T-helper 2 cell treated with Interferon-gamma antibody and Interleukin-4, amounts not matched to agents 5 μg/mL and 100 μg/mL, for 36 hours (primary cell): ENCODE results near the gene HDAC3.
A peak's percentile ranks its signal among the peaks of the same experiment; 100 is the strongest.

Source experiments
- DNase-seq: peaks from one replicate; pipeline ENCODE4 v3.0.0; 2021; ENCODE audit warnings: low spot score
- H3K27ac Mint-ChIP-seq: one replicate; pipeline ENCODE4 v1.8.0; 2021; ENCODE audit warnings: mild to moderate bottlenecking, mixed read lengths
- H3K27me3 Mint-ChIP-seq: one replicate; pipeline ENCODE4 v1.8.0; 2021; ENCODE audit warnings: low read depth, mixed read lengths
- H3K36me3 Mint-ChIP-seq: one replicate; pipeline ENCODE4 v1.8.0; 2021; ENCODE audit warnings: low read depth, mixed read lengths
- H3K4me1 Mint-ChIP-seq: one replicate; pipeline ENCODE4 v1.8.0; 2021; ENCODE audit warnings: low read depth, mixed read lengths
- H3K4me3 Mint-ChIP-seq: one replicate; pipeline ENCODE4 v1.8.0; 2022; ENCODE audit warnings: mild to moderate bottlenecking, moderate library complexity, mixed read lengths
- H3K9me3 Mint-ChIP-seq: one replicate; pipeline ENCODE4 v1.8.0; 2021; ENCODE audit warnings: mixed read lengths

The HDAC3 gene

GRCh38 chr5:141634720-141635119 is 1.9 kb downstream of the HDAC3 start:
- Mint-ChIP-seq H3K36me3 (peaks cover 26% of the 10 kb centered on the region), H3K4me1 (peaks cover 35% of the 10 kb centered on the region), H3K9me3 (no peaks in the 10 kb centered on the region), H3K27me3 (no peaks in the 10 kb centered on the region), H3K27ac (peak overlapping the region; percentile 46), H3K4me3 (peak overlapping the region; percentile 96)
- no peak for DNase-seq

GRCh38 chr5:141633871-141634561 is 2.6 kb downstream of the HDAC3 start:
- Mint-ChIP-seq H3K27me3 (no peaks in the 10 kb centered on the region), H3K27ac (peak overlapping the region; percentile 74), H3K9me3 (no peaks in the 10 kb centered on the region), H3K36me3 (peaks cover 28% of the 10 kb centered on the region), H3K4me1 (peaks cover 35% of the 10 kb centered on the region), H3K4me3 (peak overlapping the region; percentile 96)
- no peak for DNase-seq

DNA sequence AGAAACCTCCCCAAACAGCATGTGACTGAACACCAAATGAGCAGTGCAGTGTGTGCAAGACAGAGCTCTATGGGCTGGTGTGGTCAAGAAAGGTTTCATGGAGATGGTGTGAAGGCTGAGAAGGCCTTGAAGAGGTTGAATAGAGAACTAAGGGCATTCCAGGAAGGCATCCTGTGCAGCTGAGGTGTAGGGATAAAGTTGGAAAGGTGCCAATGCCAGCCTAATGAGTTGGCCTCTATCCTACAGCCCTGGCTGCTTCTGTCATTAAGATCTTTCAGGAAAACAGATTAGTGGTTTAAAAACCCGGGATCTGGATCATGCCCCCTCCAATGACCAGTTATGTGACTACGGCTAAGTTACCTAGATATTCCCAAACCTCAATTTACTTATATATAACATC is 4.0 kb downstream of the HDAC3 start:
- Mint-ChIP-seq H3K4me1 (peaks cover 30% of the 10 kb centered on the region), H3K9me3 (no peaks in the 10 kb centered on the region), H3K36me3 (peaks cover 35% of the 10 kb centered on the region), H3K27me3 (no peaks in the 10 kb centered on the region), H3K27ac (no peak overlapping the region), H3K4me3 (no peak overlapping the region)
- DNase-seq, result no peak

DNA sequence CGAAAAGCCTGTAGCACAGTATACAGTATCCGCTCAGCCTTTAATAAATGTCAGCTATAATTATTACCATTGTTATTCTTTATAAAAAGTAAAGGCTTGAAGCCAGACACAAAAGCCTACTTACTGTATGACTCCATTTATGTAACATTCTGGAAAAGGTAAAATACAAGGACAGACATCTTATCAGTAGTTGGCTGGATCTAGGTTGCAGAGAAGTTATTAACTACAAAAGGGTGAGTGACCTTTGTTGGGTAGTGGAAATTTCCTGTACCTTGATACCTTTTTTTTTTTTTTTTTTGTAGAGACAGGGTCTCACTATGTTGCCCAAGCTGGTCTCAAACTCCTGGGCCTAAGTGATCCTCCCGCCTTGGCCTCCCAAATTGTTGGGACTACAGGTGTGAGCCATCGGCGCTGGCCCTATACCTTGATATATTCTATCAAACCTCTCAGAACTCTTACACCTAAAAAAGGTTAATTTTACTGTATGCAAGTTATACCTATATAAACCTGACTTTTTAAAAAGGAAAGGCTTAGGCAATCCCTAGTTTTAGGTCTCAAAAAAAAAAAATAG is 6.0 kb downstream of the HDAC3 start:
- Mint-ChIP-seq H3K4me1 (peaks cover 28% of the 10 kb centered on the region), H3K27ac (no peak overlapping the region), H3K36me3 (peaks cover 50% of the 10 kb centered on the region), H3K4me3 (no peak overlapping the region), H3K9me3 (no peaks in the 10 kb centered on the region), H3K27me3 (no peaks in the 10 kb centered on the region)
- DNase-seq, result no peak

GRCh38 chr5:141628175-141628788 is 8.4 kb downstream of the HDAC3 start:
- Mint-ChIP-seq H3K4me1 (peaks cover 17% of the 10 kb centered on the region), H3K27me3 (no peaks in the 10 kb centered on the region), H3K36me3 (peaks cover 58% of the 10 kb centered on the region), H3K9me3 (no peaks in the 10 kb centered on the region), H3K27ac (no peak overlapping the region), H3K4me3 (no peak overlapping the region)
- DNase-seq, result no peak

DNA sequence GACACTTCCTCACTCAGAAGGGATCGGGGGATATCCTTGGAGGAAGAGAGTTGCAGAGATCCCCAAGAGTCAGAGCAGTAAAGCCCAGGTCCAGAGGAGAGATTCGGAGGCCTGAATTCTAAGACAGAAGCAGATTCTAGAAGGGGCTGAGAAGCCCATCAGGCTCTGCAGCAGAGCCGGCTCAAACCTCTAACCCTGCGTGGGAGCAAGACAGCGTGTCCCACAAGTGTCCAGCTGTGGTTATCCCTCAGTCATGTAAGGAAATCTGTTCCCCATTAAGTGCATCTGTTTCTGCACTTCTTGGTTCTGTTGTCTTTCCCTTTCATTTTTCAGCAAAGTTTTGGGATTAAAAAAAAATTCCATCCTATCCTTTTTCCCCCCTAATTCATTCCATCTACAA is 13.0 kb downstream of the HDAC3 start:
- H3K4me1 Mint-ChIP-seq, result peaks cover 26% of the 10 kb centered on the region
- peaks cover 58% of the 10 kb centered on the region for H3K36me3 Mint-ChIP-seq
- no peak for DNase-seq
- H3K9me3 Mint-ChIP-seq, result no peaks in the 10 kb centered on the region
- H3K27me3 Mint-ChIP-seq, result no peaks in the 10 kb centered on the region
- H3K4me3 Mint-ChIP-seq, result peak overlapping the region; percentile 47
- H3K27ac Mint-ChIP-seq, result peak overlapping the region; percentile 75

DNA sequence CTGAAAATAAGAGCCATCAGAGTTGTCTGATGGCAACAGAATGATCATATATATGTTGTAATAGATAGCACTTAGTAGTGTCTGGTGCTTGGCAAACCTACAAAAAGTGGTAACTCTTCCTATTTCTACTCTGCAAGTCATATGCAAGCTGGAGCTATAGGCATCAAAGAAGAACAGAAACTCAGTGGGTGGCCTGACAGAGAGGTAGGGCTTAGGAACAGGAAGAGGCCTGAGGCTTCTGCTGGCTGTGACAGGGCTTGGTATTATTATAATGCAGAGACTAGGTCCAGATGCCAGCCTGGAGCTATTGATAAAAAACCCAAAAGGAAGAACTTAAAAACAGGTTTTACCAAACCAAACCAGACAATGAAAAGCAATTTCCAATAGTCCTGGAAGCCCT is 13.5 kb downstream of the HDAC3 start:
- no peaks in the 10 kb centered on the region for H3K9me3 Mint-ChIP-seq
- no peak for DNase-seq
- H3K4me1 Mint-ChIP-seq, result peaks cover 26% of the 10 kb centered on the region
- H3K27me3 Mint-ChIP-seq, result no peaks in the 10 kb centered on the region
- H3K27ac Mint-ChIP-seq, result peak overlapping the region; percentile 75
- H3K36me3 Mint-ChIP-seq, result peaks cover 57% of the 10 kb centered on the region
- H3K4me3 Mint-ChIP-seq, result peak overlapping the region; percentile 47

DNA sequence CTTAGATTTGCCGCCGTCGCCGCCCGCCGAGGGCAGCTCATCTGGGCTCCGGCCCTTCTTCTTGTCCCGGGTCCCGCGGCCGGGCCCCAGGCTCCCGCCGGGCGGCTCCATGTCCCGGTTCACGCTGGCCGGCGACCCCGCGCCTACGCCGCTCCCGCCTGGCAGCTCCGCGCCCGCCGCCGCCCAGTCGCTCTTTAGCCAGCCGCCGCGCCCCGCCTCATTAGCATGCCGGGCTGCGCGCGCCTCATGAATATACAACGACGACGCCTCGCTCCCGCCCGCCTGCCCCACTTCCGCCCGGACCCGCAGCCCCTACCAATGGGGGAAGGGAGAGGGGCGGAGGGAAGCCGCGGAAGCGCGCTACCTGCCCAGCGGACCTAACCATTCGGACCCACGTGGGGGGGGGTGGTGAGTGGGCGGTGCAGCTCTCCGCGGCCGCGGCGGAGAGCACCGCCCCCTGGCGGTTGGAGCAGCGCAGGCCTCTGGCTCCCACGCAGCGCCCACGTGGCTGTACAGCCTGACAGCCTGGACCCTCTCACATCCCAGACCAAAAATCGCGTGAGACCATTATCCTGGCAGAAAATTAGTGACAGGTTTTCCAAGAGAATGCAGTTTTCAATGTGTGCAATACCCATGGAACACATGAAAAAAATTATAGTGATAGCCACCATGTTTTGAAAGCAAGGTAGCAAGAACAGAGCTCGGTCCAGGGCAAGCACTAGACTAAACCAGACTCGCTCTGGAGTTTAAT is 17.7 kb downstream of the HDAC3 start, which contains the start of gene DIAPH1:
Gene DIAPH1 (minus strand): TSS at position 197 of the 751 bp plus-strand sequence. CDS start 86 bp downstream, at position 111.
- DNase-seq, result peak; percentile 96
- peak within 1 kb of the TSS; percentile 100 for H3K4me3 Mint-ChIP-seq
- no peaks in the 10 kb centered on the region for H3K9me3 Mint-ChIP-seq
- H3K27me3 Mint-ChIP-seq, result no peaks in the 10 kb centered on the region
- H3K36me3 Mint-ChIP-seq, result peaks cover 54% of the 10 kb centered on the region
- peaks cover 50% of the 10 kb centered on the region for H3K4me1 Mint-ChIP-seq
- H3K27ac Mint-ChIP-seq, result peak within 1 kb of the TSS; percentile 99

DNA sequence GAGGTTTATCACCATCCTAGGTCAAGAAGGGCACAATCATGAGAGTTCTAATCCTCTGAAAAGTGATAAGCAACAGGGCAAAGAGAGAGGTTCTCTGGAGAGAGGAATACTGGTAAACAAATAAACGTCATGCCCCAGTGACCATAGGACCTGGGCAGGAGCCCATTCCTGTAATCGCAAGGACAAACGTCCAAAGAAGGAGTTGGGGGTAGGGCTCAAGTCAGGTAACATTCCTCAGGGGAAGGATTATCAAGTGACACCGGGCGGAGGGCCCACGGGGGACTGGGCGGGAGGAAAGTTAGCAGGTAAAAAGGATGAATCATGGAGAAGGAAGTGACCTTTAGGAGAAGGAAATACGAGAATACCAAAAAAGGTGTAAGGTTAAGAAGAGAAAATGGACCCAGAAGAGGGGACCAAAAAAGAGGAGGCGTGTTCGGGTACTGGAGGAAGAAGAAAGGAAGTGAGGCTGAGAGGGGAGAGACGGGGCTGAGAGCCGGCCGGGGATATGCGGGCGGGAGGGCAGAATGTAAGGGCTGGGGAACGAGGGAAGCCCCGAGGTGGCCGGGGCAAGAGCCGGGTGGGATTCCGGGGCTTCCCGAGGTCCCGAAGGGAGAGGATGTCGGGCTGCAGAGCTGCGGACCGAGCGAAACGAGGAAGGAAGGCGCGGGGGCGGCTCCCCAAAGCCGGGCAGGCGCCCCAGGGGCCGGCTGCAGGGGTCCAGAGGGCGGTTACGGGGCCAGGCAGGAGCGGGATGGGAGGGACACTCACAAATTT is 18.4 kb downstream of the HDAC3 start:
- peak overlapping the region; percentile 100 for H3K4me3 Mint-ChIP-seq
- H3K9me3 Mint-ChIP-seq, result no peaks in the 10 kb centered on the region
- peak overlapping the region; percentile 99 for H3K27ac Mint-ChIP-seq
- DNase-seq, result peak; percentile 55
- H3K36me3 Mint-ChIP-seq, result peaks cover 48% of the 10 kb centered on the region
- no peaks in the 10 kb centered on the region for H3K27me3 Mint-ChIP-seq
- H3K4me1 Mint-ChIP-seq, result peaks cover 48% of the 10 kb centered on the region

DNA sequence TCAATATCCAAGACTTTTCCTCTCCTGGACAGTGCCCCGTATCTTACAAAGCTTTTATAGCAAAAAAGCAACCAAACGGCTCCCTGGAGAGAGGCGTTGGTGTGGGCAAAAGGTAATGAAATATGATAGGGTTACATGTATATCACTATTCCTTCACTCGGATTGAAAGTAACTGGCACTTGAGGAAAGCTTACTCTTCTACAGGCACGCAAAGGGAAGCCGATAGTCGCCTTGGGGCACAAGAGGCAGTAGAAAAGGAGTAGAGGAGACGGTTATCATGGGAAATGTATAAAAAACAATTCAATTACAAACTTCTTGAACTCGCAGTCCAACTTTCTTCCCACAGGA is 19.0 kb downstream of the HDAC3 start:
- peaks cover 51% of the 10 kb centered on the region for H3K4me1 Mint-ChIP-seq
- H3K36me3 Mint-ChIP-seq, result peaks cover 49% of the 10 kb centered on the region
- no peaks in the 10 kb centered on the region for H3K9me3 Mint-ChIP-seq

DNA sequence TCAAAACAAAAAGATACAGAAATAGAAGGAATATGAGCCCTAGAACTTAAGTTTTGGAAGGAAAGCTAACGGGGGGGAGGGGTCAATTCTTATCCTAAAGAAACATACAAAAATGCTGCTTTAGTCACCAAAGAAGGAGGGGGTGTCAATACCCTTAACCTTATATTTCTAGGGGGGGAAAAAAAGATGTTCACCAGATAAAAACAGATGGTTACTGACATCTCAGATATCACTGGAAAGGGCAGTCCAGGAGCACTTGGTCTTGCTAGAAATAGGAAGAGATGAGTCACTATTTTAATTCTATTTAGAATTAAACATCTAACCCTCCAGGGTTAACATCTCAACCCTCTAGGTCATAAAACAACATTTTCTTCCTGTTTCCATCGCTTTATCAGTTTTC is 19.5 kb downstream of the HDAC3 start:
- H3K27me3 Mint-ChIP-seq, result no peaks in the 10 kb centered on the region
- peak overlapping the region; percentile 99 for H3K27ac Mint-ChIP-seq
- peaks cover 54% of the 10 kb centered on the region for H3K4me1 Mint-ChIP-seq
- peak overlapping the region; percentile 100 for H3K4me3 Mint-ChIP-seq
- peaks cover 53% of the 10 kb centered on the region for H3K36me3 Mint-ChIP-seq
- no peak for DNase-seq
- no peaks in the 10 kb centered on the region for H3K9me3 Mint-ChIP-seq

More for the DNA sequence above, 19.0 kb downstream of the HDAC3 start:
- Mint-ChIP-seq H3K27me3 (no peaks in the 10 kb centered on the region), H3K4me3 (peak overlapping the region; percentile 100), H3K27ac (peak overlapping the region; percentile 99)
- no peak for DNase-seq

DNA sequence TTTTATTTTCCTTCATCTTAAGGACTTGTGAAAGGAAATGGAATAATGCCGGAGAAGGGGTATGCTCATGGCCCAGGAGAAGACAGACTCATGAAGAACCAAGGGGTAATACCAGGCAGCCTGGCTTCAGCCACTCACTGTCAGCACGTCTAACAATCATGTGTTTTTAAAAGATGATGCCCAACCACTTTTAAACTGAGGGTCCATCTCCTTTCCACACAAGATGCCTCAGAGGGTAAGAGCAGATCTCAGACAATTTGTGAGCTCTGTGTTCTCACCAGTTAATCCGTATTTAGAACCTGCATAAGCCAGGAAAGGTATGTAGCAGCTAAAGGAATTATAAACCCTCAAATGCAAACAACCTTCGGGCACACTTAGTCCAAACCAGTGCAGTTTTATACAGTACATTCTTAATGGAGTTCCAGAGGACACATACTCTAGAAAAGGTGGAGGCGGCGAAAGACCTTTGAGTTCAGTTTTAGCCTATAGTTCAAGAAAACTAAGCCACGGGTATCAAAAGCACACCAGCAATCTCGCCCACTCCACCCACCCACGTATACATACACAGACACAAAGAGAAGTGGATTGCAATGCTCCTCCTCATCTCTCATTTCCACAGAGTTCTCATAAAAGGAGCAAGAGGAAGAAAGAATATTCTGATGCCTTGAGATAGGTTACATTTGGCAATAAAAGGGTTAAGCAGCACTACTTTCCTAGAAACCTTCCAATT is 20.5 kb downstream of the HDAC3 start:
- peaks cover 51% of the 10 kb centered on the region for H3K36me3 Mint-ChIP-seq
- no peaks in the 10 kb centered on the region for H3K9me3 Mint-ChIP-seq
- peaks cover 57% of the 10 kb centered on the region for H3K4me1 Mint-ChIP-seq
- no peaks in the 10 kb centered on the region for H3K27me3 Mint-ChIP-seq
- peak; percentile 37 for DNase-seq
- peak overlapping the region; percentile 100 for H3K4me3 Mint-ChIP-seq
- peak overlapping the region; percentile 58 for H3K27ac Mint-ChIP-seq

DNA sequence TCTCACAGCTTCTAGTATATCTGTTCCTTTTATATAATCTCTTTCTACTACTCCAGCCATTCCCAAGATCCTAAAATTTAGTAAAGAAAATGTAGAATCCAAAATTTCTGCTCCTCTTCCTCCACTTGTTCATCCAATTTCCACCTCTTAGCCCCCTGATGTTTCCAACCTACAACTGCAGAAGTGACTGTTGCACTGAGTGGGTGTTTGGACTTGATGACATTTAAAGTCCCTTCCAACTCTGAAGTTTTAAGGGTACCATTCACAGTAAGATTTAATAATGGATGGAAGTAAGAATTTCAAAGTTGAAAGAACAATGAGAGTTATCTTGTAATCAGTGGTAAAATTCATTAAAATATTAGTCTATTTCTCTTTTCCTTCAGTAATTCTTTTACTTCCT is 23.3 kb downstream of the HDAC3 start:
- Mint-ChIP-seq H3K4me1 (peaks cover 64% of the 10 kb centered on the region), H3K9me3 (no peaks in the 10 kb centered on the region), H3K36me3 (peaks cover 61% of the 10 kb centered on the region), H3K4me3 (peak overlapping the region; percentile 38), H3K27ac (peak overlapping the region; percentile 28), H3K27me3 (no peaks in the 10 kb centered on the region)
- no peak for DNase-seq
